Kidney (tissue), 14 donors: ENCODE measurements around the gene ABHD11. TPM values are rescaled to one million over a fixed set of nuclear protein-coding genes. Genes with fewer than 3 reads are reported as not detected.

Experiments used
- DNase-seq, 5 donors: peaks; one replicate each; pipeline ENCODE4 v3.0.0-alpha.2; 2013 to 2020
- FAIRE-seq: peaks from 2 replicates; lab custom pipeline; 2012; peaks lifted over from hg19 to GRCh38; lab: Jason Lieb, UNC
- H3K27ac ChIP-seq, 2 donors: one replicate each; pipeline ENCODE4 v1.7.0; 2013; ENCODE audit warnings: low read depth in 2 of 2, low read length in 2 of 2, inconsistent platforms in 1 of 2
- H3K27me3 ChIP-seq: one replicate; pipeline ENCODE4 v1.7.1; 2013; ENCODE audit warnings: low read length, inconsistent platforms; ENCODE audit not compliant: control insufficient read depth, insufficient read depth
- H3K36me3 ChIP-seq, 3 donors: one replicate each; pipeline versions ENCODE4 v1.7.0 to v1.7.1; 2013; ENCODE audit warnings: low read length in 3 of 3, control low read depth in 1 of 3, inconsistent platforms in 1 of 3; ENCODE audit not compliant: insufficient read depth in 3 of 3, control insufficient read depth in 2 of 3
- H3K4me1 ChIP-seq, 3 donors: one replicate each; pipeline versions ENCODE4 v1.7.0 to v1.7.1; 2013; ENCODE audit warnings: low read length in 3 of 3, inconsistent platforms in 1 of 3, low read depth in 1 of 3; ENCODE audit not compliant: control insufficient read depth in 2 of 3, insufficient read depth in 2 of 3
- H3K4me3 ChIP-seq, 3 donors: one replicate each; pipeline versions ENCODE4 v1.7.0 to v1.8.1; 2013; ENCODE audit warnings: low read length in 3 of 3, control low read depth in 1 of 3, inconsistent platforms in 1 of 3
- H3K9ac ChIP-seq, 3 donors: one replicate each; pipeline versions ENCODE4 v1.7.0 to v1.7.1; 2013; ENCODE audit warnings: low read length in 3 of 3, control low read depth in 1 of 3, inconsistent platforms in 1 of 3
- H3K9me3 ChIP-seq, 3 donors: one replicate each; pipeline versions ENCODE4 v1.7.0 to v1.7.1; 2013; ENCODE audit warnings: low read length in 3 of 3, control low read depth in 1 of 3, inconsistent platforms in 1 of 3; ENCODE audit not compliant: control insufficient read depth in 2 of 3, insufficient read depth in 1 of 3
- intact Hi-C: fragments of 100-400 bp; cut with DNase I; formaldehyde crosslinking; loops from one replicate; pipeline ENCODE4 v1.11.1; 2022
- polyA plus RNA-seq: library from polyadenylated mRNA; stranded (reverse); fragments of 350-450 nt; fragmentation: Illumina TruSeq; extraction: RNeasy Lipid Tissue Mini Kit (QIAGEN cat#74804); gene quantifications from one replicate; pipeline ENCODE4 v1.2.3, GENCODE V29; 2014; ENCODE audit warnings: low read depth, low replicate concordance; ENCODE audit not compliant: insufficient read depth
- total RNA-seq: library from RNA; stranded (reverse); fragmentation: NEBNext Ultra II Directional; extraction: Animal tissue kit (Norgen Biotek cat#: 25700); gene quantifications from one replicate; pipeline ENCODE4 v1.2.1, GENCODE V29; 2021
- TF ChIP-seq, protein P1 (sequence below): IDR thresholded peaks from 3 replicates; pipeline ENCODE4 v1.5.1; 2012; ENCODE audit warnings: mild to moderate bottlenecking, moderate library complexity, borderline replicate concordance; ENCODE audit not compliant: insufficient read depth; ENCODE audit errors: extremely low read depth
- donor health status: control.
- donor health status: control.
- donor health status: control.
- donor health status: control.
- donor health status: control.
- donor health status: DM: yes; HTN: yes; CAD: no.
- donor health status: Normal renal cell carcinoma (clear cell type).

ABHD11 gene
- total and polyA plus RNA-seq, 2 donors from 2014 or later = 55.3 to 95.7 TPM

DNA sequence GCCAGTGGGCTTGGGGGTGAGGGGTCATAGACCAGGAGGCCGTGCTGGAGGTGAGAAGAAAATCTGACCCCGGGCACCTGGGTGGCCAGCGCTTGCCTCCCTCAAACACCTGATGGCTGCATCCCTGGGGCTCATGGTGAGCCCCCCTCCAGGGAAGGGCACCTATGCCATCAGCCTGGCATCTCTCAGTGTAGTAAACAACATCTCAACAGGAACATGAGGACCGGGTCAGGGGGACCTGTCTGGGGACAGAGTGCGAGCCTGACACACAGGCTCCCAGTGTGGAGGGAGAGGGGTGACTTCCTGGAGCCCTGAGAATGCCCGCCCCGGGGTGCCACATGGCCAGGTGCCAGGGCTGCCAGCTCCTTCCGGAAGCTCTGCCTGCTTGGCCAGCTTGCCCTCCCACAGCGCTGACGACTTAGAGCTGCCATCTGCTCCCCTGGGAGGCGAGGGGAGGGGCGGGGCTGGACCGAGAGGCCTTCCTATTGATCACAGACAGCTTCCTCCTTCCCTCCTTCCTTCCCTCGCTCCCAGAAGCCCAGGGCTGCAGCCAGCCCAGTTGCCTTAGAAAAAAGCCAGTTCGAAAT is 31.5 kb downstream of the ABHD11 start:
- Histone ChIP-seq H3K27ac (no peak overlapping the region), H3K9ac (no peak overlapping the region), H3K27me3 (no peaks in the 10 kb centered on the region), H3K4me1 (no peaks in the 10 kb centered on the region), H3K36me3 (no peaks in the 10 kb centered on the region), H3K4me3 (no peak overlapping the region), H3K9me3 (no peaks in the 10 kb centered on the region)
- intact Hi-C loops = no loop called here
- TF ChIP-seq, protein P1, sequence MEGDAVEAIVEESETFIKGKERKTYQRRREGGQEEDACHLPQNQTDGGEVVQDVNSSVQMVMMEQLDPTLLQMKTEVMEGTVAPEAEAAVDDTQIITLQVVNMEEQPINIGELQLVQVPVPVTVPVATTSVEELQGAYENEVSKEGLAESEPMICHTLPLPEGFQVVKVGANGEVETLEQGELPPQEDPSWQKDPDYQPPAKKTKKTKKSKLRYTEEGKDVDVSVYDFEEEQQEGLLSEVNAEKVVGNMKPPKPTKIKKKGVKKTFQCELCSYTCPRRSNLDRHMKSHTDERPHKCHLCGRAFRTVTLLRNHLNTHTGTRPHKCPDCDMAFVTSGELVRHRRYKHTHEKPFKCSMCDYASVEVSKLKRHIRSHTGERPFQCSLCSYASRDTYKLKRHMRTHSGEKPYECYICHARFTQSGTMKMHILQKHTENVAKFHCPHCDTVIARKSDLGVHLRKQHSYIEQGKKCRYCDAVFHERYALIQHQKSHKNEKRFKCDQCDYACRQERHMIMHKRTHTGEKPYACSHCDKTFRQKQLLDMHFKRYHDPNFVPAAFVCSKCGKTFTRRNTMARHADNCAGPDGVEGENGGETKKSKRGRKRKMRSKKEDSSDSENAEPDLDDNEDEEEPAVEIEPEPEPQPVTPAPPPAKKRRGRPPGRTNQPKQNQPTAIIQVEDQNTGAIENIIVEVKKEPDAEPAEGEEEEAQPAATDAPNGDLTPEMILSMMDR = no peak
- FAIRE-seq (no peak), DNase-seq (peak in 2 of 5 donors; percentile 59 to 90)

DNA sequence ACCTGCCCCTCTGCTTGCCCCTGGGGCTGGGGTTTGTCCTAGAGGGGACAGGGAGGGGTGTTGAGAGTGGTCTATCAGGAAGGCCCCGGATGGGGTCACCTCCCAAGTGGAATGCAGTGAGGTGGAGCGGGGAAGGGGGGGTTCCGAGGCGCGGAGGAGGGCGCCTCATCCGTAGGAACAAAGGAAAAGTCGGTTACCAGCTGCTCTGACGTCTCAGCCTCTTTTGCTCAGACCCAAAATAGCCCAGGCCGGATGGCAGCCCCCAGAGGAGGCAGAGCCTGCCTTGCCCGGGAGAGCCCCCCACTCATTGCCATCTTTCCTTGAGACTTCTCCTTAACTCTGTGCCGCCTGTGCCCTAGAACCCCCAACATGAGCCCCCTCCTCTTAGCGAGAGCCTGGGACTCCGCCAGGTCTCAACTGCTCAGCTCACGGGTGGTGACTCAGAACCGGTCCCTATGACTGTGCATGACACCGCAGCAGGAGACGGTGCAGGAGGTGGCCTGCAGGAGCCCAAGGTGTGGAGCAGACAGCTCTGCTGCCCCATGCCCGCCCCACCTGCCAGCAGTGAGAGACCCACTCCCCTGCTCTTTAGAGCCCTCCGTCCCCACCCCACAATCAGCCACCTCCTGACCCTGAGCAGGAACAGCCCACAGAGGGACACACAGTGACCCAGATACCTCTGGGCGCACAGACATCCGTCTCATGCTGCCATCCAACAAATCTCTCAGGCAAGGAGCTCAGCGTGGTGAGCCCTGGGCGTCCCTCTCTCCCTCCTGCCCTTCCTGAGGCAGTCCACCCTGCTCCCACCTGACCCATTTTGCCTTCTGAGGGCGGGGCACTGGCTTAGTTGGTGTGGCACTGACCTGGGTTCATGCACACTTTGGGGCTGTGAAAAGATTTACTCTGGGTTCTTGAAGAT is 32.2 kb downstream of the ABHD11 start:
- intact Hi-C loops = no loop called here
- TF ChIP-seq, protein P1 = no peak
- no peaks in the 10 kb centered on the region for H3K4me1 ChIP-seq
- DNase-seq (no peak), FAIRE-seq (no peak)
- no peak overlapping the region for H3K9ac ChIP-seq
- no peak overlapping the region for H3K27ac ChIP-seq
- no peaks in the 10 kb centered on the region for H3K9me3 ChIP-seq
- no peaks in the 10 kb centered on the region for H3K36me3 ChIP-seq
- no peaks in the 10 kb centered on the region for H3K27me3 ChIP-seq
- no peak overlapping the region for H3K4me3 ChIP-seq

DNA sequence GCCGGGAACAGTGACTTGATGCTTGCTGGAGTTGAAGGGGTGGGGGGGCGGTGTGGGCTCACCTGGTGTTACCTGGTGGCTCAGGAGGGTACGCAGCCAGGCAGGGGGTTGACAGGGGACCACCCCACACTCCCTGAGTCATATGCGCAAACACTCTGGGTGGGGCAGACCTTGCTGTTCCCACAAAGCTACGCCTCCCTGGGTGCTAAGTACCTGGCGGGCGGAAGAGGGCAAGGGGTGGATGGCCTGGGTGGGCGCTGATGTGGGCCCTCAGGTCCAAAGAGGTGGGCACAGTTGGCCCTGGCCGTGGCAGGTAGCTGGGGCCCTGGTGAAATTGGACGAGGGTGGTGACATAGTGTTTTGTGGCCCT is 33.1 kb downstream of the ABHD11 start:
- Histone ChIP-seq H3K4me1 (no peaks in the 10 kb centered on the region), H3K27me3 (no peaks in the 10 kb centered on the region), H3K9me3 (no peaks in the 10 kb centered on the region), H3K4me3 (no peak overlapping the region), H3K36me3 (no peaks in the 10 kb centered on the region), H3K9ac (no peak overlapping the region), H3K27ac (no peak overlapping the region)
- intact Hi-C loops = no loop called here
- TF ChIP-seq, protein P1 = no peak
- DNase-seq (no peak), FAIRE-seq (no peak)
